HepG2 (cell line): ENCODE measurements around the gene CHRNG. TPM values are rescaled to one million over a fixed set of nuclear protein-coding genes. Genes with fewer than 3 reads are reported as not detected.

Experiments
- AGO2 ChIP-seq: fragments of 200-400 bp; formaldehyde crosslinking; optimal IDR thresholded peaks from 2 replicates; pipeline ENCODE3; 2017; ENCODE audit warnings: mild to moderate bottlenecking, low read depth, low read length, moderate library complexity
- GFI1 ChIP-seq: sonication (generic); formaldehyde crosslinking; IDR thresholded peaks from 2 replicates; pipeline ENCODE4 v1.5.0; 2020; ENCODE audit warnings: missing genetic modification reagents, mild to moderate bottlenecking, borderline replicate concordance
- KMT2B ChIP-seq: IDR thresholded peaks from 2 replicates; pipeline ENCODE4 v1.6.1; 2016; ENCODE audit warnings: missing genetic modification reagents, missing compliant biosample characterization
- MBD4 ChIP-seq: IDR thresholded peaks from 2 replicates; pipeline ENCODE4 v1.6.1; 2012; ENCODE audit warnings: low read length, inconsistent platforms, borderline replicate concordance
- PAF1 ChIP-seq: IDR thresholded peaks from 2 replicates; pipeline ENCODE4 v1.6.1; 2016; ENCODE audit warnings: missing genetic modification reagents, missing compliant biosample characterization
- POGZ ChIP-seq: sonication (generic); formaldehyde crosslinking; IDR thresholded peaks from 2 replicates; pipeline ENCODE4 v1.4.0; 2020; ENCODE audit warnings: mild to moderate bottlenecking, missing genetic modification reagents
- RBAK ChIP-seq: sonication (generic); formaldehyde crosslinking; IDR thresholded peaks from 2 replicates; pipeline ENCODE4 v1.5.1; 2020; ENCODE audit warnings: mild to moderate bottlenecking, missing genetic modification reagents
- RELA ChIP-seq: sonication (generic); formaldehyde crosslinking; IDR thresholded peaks from 2 replicates; pipeline ENCODE4 v1.4.0; 2020; ENCODE audit warnings: missing genetic modification reagents
- SOX13 ChIP-seq, 3 experiments: fragments of 450-650 bp in 1 of 3; sonication (generic) in 1 of 3; formaldehyde crosslinking in 1 of 3; IDR thresholded peaks in 2 of 3; conservative IDR thresholded peaks in 1 of 3; 2 replicates each; pipeline versions ENCODE4 v1.5.0 to v1.6.1; 2016 to 2020; ENCODE audit warnings: antibody characterized with exemption in 1 of 3, mild to moderate bottlenecking in 1 of 3, missing compliant biosample characterization in 1 of 3, missing genetic modification reagents in 1 of 3, moderate library complexity in 1 of 3
- ZNF773 ChIP-seq: sonication (generic); formaldehyde crosslinking; IDR thresholded peaks from 2 replicates; pipeline ENCODE4 v1.4.0; 2020; ENCODE audit warnings: missing genetic modification reagents, borderline replicate concordance
- ZNF816 ChIP-seq: sonication (generic); formaldehyde crosslinking; IDR thresholded peaks from 2 replicates; pipeline ENCODE4 v1.8.0; 2022; ENCODE audit warnings: missing genetic modification reagents, mild to moderate bottlenecking, borderline replicate concordance
- polyA plus RNA-seq, 8 experiments: library from polyadenylated mRNA; depleted of rRNA in 3 of 8; stranded (reverse) in 7 of 8; unstranded in 1 of 8; fragments of >200 nt; fragmentation: Illumina TruSeq in 4 of 8; extraction: Trizol in 4 of 8; gene quantifications; 2 replicates each; pipeline versions ENCODE4 v1.2.1 to v1.2.3, GENCODE V29; 2011 to 2016; ENCODE audit warnings: low read depth in 4 of 8, missing spikeins in 1 of 8, mixed read lengths in 1 of 8; ENCODE audit not compliant: insufficient read depth in 1 of 8
- total RNA-seq, 5 experiments: library from RNA; depleted of rRNA; stranded (reverse); fragments of >200 nt; fragmentation: Illumina TruSeq; extraction: Trizol; gene quantifications; 2 replicates each; pipeline ENCODE4 v1.2.3, GENCODE V29; 2016; ENCODE audit warnings: low read depth in 1 of 5
- TF ChIP-seq, protein P1 (sequence below): sonication (generic); formaldehyde crosslinking; IDR thresholded peaks from 2 replicates; pipeline ENCODE4 v1.4.0; 2020; ENCODE audit warnings: missing genetic modification reagents; ENCODE audit errors: not compliant biosample characterization
- TF ChIP-seq, protein P2 (sequence below): sonication (generic); formaldehyde crosslinking; conservative IDR thresholded peaks from 2 replicates; pipeline ENCODE4 v1.4.0; 2020; ENCODE audit warnings: missing genetic modification reagents
- TF ChIP-seq, protein P3 (sequence below): sonication (generic); formaldehyde crosslinking; IDR thresholded peaks from 2 replicates; pipeline ENCODE4 v1.8.1; 2023; ENCODE audit warnings: missing genetic modification reagents, inconsistent platforms, borderline replicate concordance

The CHRNG gene
- total and polyA plus RNA-seq, 2 of the 13 experiments (the other 11 are each of a cell fraction or from before 2014, with no cell fraction given), result not detected

DNA sequence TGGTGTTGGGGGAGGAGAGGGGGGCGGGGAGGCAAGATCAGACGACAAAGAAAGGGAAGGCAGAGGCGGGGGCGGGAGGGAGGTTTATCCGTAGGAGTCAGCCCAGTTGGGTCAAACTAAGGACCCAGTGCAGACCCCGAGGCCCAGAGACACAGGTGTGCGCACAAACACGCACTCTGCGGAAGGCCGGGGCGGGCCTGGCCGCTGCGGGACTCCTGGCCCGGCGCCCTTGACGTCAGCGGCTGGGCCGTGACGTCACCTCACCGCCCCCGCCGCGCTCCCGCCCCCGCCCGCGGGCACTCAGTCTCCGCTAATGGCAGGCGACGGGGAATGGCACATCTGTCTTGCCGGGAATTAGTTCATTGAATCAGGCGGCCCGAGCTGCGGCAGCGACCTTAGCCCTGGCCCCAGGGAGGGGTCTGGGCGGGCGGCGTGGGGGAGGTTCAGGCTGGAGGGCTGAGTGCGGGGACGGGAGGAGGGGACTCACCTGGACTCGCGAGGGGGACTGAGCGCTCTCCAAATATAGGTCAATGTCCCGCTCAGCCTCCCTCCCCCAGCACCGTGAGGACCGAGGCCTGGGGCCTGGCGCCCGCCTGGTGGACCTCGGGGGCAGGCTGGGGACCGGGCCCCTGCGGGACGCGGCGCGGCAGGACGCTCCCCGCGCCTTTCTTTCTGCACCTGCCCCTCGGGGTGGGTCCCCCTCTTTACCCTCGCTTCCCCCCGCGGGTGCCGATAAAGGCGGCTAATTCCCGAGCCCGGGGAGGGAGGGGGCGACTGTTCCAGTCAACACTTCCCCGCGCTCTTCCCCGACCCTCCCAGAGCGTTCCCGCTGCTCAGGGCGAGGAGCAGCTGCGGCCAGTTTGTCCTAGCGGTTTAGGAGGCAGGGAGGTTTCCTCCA, 36.3 kb upstream of the CHRNG start (continued):
- TF ChIP-seq SOX13 (IDR thresholded peaks at IDR 0.05), result no peak
- TF ChIP-seq SOX13 (CRISPR knock-in tag; conservative IDR thresholded peaks at IDR 0.05 in 1 of 2, IDR thresholded peaks at IDR 0.05 in 1 of 2), result no peak
- TF ChIP-seq, protein P1, sequence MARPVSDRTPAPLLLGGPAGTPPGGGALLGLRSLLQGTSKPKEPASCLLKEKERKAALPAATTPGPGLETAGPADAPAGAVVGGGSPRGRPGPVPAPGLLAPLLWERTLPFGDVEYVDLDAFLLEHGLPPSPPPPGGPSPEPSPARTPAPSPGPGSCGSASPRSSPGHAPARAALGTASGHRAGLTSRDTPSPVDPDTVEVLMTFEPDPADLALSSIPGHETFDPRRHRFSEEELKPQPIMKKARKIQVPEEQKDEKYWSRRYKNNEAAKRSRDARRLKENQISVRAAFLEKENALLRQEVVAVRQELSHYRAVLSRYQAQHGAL, result no peak
- TF ChIP-seq RBAK (CRISPR knock-in tag), result no peak
- no peak for TF ChIP-seq PAF1 (CRISPR knock-in tag)
- TF ChIP-seq, protein P2, sequence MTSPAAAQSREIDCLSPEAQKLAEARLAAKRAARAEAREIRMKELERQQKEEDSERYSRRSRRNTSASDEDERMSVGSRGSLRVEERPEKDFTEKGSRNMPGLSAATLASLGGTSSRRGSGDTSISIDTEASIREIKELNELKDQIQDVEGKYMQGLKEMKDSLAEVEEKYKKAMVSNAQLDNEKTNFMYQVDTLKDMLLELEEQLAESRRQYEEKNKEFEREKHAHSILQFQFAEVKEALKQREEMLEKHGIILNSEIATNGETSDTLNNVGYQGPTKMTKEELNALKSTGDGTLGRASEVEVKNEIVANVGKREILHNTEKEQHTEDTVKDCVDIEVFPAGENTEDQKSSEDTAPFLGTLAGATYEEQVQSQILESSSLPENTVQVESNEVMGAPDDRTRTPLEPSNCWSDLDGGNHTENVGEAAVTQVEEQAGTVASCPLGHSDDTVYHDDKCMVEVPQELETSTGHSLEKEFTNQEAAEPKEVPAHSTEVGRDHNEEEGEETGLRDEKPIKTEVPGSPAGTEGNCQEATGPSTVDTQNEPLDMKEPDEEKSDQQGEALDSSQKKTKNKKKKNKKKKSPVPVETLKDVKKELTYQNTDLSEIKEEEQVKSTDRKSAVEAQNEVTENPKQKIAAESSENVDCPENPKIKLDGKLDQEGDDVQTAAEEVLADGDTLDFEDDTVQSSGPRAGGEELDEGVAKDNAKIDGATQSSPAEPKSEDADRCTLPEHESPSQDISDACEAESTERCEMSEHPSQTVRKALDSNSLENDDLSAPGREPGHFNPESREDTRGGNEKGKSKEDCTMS (CRISPR knock-in tag), result no peak
- no peak for TF ChIP-seq ZNF773
- TF ChIP-seq, protein P3, sequence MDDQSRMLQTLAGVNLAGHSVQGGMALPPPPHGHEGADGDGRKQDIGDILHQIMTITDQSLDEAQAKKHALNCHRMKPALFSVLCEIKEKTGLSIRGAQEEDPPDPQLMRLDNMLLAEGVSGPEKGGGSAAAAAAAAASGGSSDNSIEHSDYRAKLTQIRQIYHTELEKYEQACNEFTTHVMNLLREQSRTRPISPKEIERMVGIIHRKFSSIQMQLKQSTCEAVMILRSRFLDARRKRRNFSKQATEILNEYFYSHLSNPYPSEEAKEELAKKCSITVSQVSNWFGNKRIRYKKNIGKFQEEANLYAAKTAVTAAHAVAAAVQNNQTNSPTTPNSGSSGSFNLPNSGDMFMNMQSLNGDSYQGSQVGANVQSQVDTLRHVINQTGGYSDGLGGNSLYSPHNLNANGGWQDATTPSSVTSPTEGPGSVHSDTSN, result no peak
- TF ChIP-seq ZNF816 (CRISPR knock-in tag), result no peak
- TF ChIP-seq MBD4, result no peak
- no peak for TF ChIP-seq GFI1 (CRISPR knock-in tag)
- no peak for TF ChIP-seq POGZ (CRISPR knock-in tag)
- TF ChIP-seq AGO2, result peak; percentile 8
- no peak for TF ChIP-seq KMT2B (CRISPR knock-in tag)
- TF ChIP-seq RELA (CRISPR knock-in tag), result no peak
- TF ChIP-seq, all 625 proteins: peak for 19
